Fibroblast of lung (primary cell): ENCODE measurements around the gene KCND3. TPM values are rescaled to one million over a fixed set of nuclear protein-coding genes. Genes with fewer than 3 reads are reported as not detected.

Experiments
- DNase-seq, 2 donors: peaks; one replicate each; pipeline versions ENCODE4 v3.0.0 to v3.0.0-alpha.2; 2010; ENCODE audit warnings: low read depth in 2 of 2
- H2AFZ ChIP-seq: 2 replicates; pipeline ENCODE4 v1.5.1; 2012; ENCODE audit warnings: low read length, control low read depth, inconsistent platforms
- H3K27ac ChIP-seq: 2 replicates; pipeline ENCODE4 v1.5.1; 2011; ENCODE audit warnings: low read length, control low read depth; ENCODE audit not compliant: insufficient read depth
- H3K27me3 ChIP-seq: 2 replicates; pipeline ENCODE4 v1.5.1; 2011; ENCODE audit warnings: mild to moderate bottlenecking, low read length; ENCODE audit not compliant: control insufficient read depth, insufficient read depth
- H3K36me3 ChIP-seq: 2 replicates; pipeline ENCODE4 v1.5.1; 2011; ENCODE audit warnings: low read length; ENCODE audit not compliant: control insufficient read depth, insufficient read depth
- H3K4me1 ChIP-seq: 2 replicates; pipeline ENCODE4 v1.5.1; 2011; ENCODE audit warnings: low read length; ENCODE audit not compliant: control insufficient read depth, insufficient read depth; ENCODE audit errors: extremely low read depth
- H3K4me2 ChIP-seq: 2 replicates; pipeline ENCODE4 v1.5.1; 2011; ENCODE audit warnings: low read length, control low read depth; ENCODE audit not compliant: insufficient read depth; ENCODE audit errors: extremely low read depth
- H3K4me3 ChIP-seq, 4 experiments: fragments of 200-600 bp in 1 of 4; sonication (generic) in 1 of 4; replicated peaks in 1 of 4; 2 replicates each; pipeline ENCODE4 v1.5.1; 2011 to 2016; ENCODE audit warnings: low read length in 4 of 4, low read depth in 3 of 4, mild to moderate bottlenecking in 3 of 4, control low read depth in 2 of 4, inconsistent platforms in 1 of 4, mixed read lengths in 1 of 4; ENCODE audit not compliant: insufficient read depth in 1 of 4; ENCODE audit errors: control extremely low read depth in 1 of 4
- H3K79me2 ChIP-seq: 2 replicates; pipeline ENCODE4 v1.5.1; 2012; ENCODE audit warnings: mild to moderate bottlenecking, low read length, inconsistent platforms; ENCODE audit not compliant: control insufficient read depth, insufficient read depth
- H3K9ac ChIP-seq: 2 replicates; pipeline ENCODE4 v1.5.1; 2011; ENCODE audit warnings: mild to moderate bottlenecking, low read length, control low read depth; ENCODE audit not compliant: insufficient read depth
- H3K9me3 ChIP-seq: 2 replicates; pipeline ENCODE4 v1.5.1; 2012; ENCODE audit warnings: low read depth, low read length; ENCODE audit not compliant: control insufficient read depth, insufficient read depth
- H4K20me1 ChIP-seq: 2 replicates; pipeline ENCODE4 v1.5.1; 2011; ENCODE audit warnings: low read length; ENCODE audit not compliant: control insufficient read depth, insufficient read depth; ENCODE audit errors: extremely low read depth
- EZH2 ChIP-seq: IDR thresholded peaks from 2 replicates; pipeline ENCODE4 v1.5.1; 2012; ENCODE audit warnings: low read length, control low read depth, mild to moderate bottlenecking; ENCODE audit errors: missing control alignments
- polyA plus RNA-seq, 2 donors: library from polyadenylated mRNA; depleted of rRNA in 1 of 2; stranded (reverse) in 1 of 2; unstranded in 1 of 2; fragments of >200 nt; gene quantifications; 2 replicates each; pipeline ENCODE4 v1.2.1, GENCODE V29; 2011 to 2012; ENCODE audit warnings: missing spikeins in 1 of 2
- total RNA-seq: library from RNA; depleted of rRNA; stranded (reverse); fragments of >200 nt; gene quantifications from 2 replicates; pipeline ENCODE4 v1.2.1, GENCODE V29; 2014
- TF ChIP-seq, protein P1 (sequence below), 2 donors: IDR thresholded peaks in 1 of 2; conservative IDR thresholded peaks in 1 of 2; 1 replicate in 1 of 2; 2 replicates in 1 of 2; pipeline ENCODE4 v1.5.1; 2011 to 2012; ENCODE audit warnings: low read length in 2 of 2, control low read depth in 1 of 2, inconsistent platforms in 1 of 2, low read depth in 1 of 2, mild to moderate bottlenecking in 1 of 2

The KCND3 gene
- total and polyA plus RNA-seq, 2 donors (not counting 1 experiment from before 2014, with no cell fraction given): 0.66 to 9.3 TPM

DNA sequence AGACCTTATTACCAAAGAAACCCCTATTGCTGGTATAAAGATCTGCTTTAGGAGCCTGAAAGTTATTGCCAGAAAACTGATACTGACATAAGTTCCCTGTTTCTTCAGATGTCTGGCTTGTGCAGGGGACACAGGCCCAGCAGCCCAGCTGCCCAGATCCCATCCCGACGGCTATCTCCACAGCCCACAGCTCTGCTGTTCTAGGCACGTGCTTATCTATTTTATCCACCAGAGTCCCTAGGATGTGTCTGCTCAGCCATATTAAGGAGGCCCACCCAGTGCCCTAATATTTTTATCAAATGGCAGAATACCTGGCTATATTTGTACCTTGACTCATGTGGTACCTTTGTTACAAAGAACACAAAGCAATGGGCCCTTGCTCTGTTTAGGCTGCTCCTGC, 174.8 kb downstream of the KCND3 start:
- DNase-seq: no peak
- Histone ChIP-seq H3K4me3 (no peak overlapping the region), H3K79me2 (no peaks in the 10 kb centered on the region), H3K27me3 (no peaks in the 10 kb centered on the region), H3K4me2 (no peak overlapping the region), H4K20me1 (no peaks in the 10 kb centered on the region), H3K9me3 (no peaks in the 10 kb centered on the region), H3K36me3 (no peaks in the 10 kb centered on the region), H2AFZ (no peak overlapping the region), H3K27ac (no peak overlapping the region), H3K4me1 (no peaks in the 10 kb centered on the region), H3K9ac (no peak overlapping the region)
- TF ChIP-seq, protein P1, sequence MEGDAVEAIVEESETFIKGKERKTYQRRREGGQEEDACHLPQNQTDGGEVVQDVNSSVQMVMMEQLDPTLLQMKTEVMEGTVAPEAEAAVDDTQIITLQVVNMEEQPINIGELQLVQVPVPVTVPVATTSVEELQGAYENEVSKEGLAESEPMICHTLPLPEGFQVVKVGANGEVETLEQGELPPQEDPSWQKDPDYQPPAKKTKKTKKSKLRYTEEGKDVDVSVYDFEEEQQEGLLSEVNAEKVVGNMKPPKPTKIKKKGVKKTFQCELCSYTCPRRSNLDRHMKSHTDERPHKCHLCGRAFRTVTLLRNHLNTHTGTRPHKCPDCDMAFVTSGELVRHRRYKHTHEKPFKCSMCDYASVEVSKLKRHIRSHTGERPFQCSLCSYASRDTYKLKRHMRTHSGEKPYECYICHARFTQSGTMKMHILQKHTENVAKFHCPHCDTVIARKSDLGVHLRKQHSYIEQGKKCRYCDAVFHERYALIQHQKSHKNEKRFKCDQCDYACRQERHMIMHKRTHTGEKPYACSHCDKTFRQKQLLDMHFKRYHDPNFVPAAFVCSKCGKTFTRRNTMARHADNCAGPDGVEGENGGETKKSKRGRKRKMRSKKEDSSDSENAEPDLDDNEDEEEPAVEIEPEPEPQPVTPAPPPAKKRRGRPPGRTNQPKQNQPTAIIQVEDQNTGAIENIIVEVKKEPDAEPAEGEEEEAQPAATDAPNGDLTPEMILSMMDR (conservative IDR thresholded peaks at IDR 0.05 in 1 of 2, IDR thresholded peaks at IDR 0.05 in 1 of 2; ENCODE audit: low read depth in 1 of 2, low read length in 2 of 2): no peak
- no peak for TF ChIP-seq EZH2

DNA sequence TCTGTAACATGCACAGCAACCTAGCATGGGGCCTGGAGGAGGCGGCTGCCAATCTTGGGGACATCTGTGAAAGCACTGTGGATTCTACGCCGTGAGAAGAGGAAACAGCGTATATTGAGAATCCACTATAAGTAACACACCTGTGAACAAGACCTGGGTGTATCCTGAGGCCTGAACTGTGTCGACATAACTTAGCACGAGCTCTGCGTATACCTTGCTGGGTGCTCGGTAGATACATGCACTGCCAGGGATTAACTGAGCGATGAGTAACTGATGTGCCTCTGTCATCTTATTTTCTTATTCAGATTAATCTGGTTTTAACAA, 175.2 kb downstream of the KCND3 start:
- no peak overlapping the region for H3K27ac ChIP-seq

DNA sequence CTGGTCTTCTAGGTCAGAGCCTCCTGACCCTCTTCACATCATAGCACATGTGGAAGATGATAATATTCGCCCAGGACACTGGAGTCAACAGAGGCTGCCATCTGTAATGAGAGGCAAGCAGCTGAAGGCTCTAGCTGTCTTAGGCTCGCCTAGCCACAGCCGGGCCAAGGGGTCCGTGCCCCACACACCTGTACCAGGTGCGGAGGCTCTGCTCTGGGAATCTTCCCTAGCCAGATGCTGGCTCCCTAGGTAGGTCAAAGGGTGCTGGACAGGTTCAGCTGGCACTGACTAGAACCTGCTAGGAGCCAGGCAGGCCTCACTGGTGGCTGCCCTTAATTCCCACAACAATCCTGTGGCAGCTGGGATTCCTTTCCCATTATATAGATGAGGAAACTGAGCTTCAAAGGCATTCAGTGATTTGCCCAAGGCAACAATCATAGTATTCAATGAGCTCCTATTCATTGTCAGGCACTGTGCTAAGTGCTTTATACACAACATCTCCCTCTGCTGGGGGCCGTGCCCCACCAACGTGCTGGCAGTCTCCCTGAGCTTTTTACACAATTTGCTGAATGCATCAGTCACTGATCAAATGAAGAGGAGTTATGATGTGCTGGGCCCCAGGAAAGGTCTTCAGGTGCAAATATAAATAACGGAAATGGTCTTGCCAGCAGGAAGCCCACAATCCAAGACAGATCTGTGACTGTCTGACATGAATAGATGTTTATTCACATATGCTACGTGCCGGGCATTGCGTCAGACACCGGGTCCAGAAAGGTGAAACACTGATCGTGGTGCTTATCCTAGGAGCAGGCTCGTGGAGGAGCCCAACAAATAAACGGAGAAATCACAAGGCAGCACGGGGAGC, 175.8 kb downstream of the KCND3 start:
- H2AFZ ChIP-seq: no peak overlapping the region
- no peaks in the 10 kb centered on the region for H3K9me3 ChIP-seq
- no peak for DNase-seq
- no peaks in the 10 kb centered on the region for H3K27me3 ChIP-seq
- H3K4me3 ChIP-seq: no peak overlapping the region
- H3K79me2 ChIP-seq: no peaks in the 10 kb centered on the region
- no peaks in the 10 kb centered on the region for H4K20me1 ChIP-seq
- TF ChIP-seq EZH2: no peak
- TF ChIP-seq, protein P1 (conservative IDR thresholded peaks at IDR 0.05 in 1 of 2, IDR thresholded peaks at IDR 0.05 in 1 of 2; ENCODE audit: low read depth in 1 of 2, low read length in 2 of 2): no peak
- H3K4me2 ChIP-seq: no peak overlapping the region
- no peaks in the 10 kb centered on the region for H3K36me3 ChIP-seq
- no peaks in the 10 kb centered on the region for H3K4me1 ChIP-seq
- H3K27ac ChIP-seq: no peak overlapping the region
- H3K9ac ChIP-seq: no peak overlapping the region

More for the DNA sequence above, 175.2 kb downstream of the KCND3 start:
- TF ChIP-seq, protein P1 (conservative IDR thresholded peaks at IDR 0.05 in 1 of 2, IDR thresholded peaks at IDR 0.05 in 1 of 2; ENCODE audit: low read depth in 1 of 2, low read length in 2 of 2): no peak
- TF ChIP-seq EZH2: no peak
- no peaks in the 10 kb centered on the region for H3K4me1 ChIP-seq
- H3K4me3 ChIP-seq: no peak overlapping the region
- H3K79me2 ChIP-seq: no peaks in the 10 kb centered on the region
- H2AFZ ChIP-seq: no peak overlapping the region
- H3K9ac ChIP-seq: no peak overlapping the region
- no peak overlapping the region for H3K4me2 ChIP-seq
- no peaks in the 10 kb centered on the region for H3K9me3 ChIP-seq
- DNase-seq: no peak
- H3K27me3 ChIP-seq: no peaks in the 10 kb centered on the region
- H4K20me1 ChIP-seq: no peaks in the 10 kb centered on the region
- no peaks in the 10 kb centered on the region for H3K36me3 ChIP-seq
